ENCODE measurements around the gene C2CD2L. TPM values are rescaled to one million over a fixed set of nuclear protein-coding genes. Genes with fewer than 3 reads are reported as not detected.

Gene C2CD2L
- total and polyA plus RNA-seq, 2 of the 13 experiments (the other 11 are each of a cell fraction or from before 2014, with no cell fraction given) = 3.7 to 5.5 TPM

GRCh38 chr11:119121008-119121810, 14.1 kb downstream of the C2CD2L start, which contains the start of gene HINFP (continued):
- no peak for TF ChIP-seq ZNF207 (IDR thresholded peaks at IDR 0.05; ENCODE audit: borderline replicate concordance)
- TF ChIP-seq BRD4 (CRISPR knock-in tag; IDR thresholded peaks at IDR 0.05) = 0 out of 2 replicates have a peak, but pooled peaks have one; percentile 31
- TF ChIP-seq ZNF782 (CRISPR knock-in tag; IDR thresholded peaks at IDR 0.05; ENCODE audit: borderline replicate concordance) = no peak
- TF ChIP-seq JARID2 (CRISPR knock-in tag; IDR thresholded peaks at IDR 0.05; ENCODE audit: insufficient replicate concordance) = no peak
- TF ChIP-seq HMGXB4 (CRISPR knock-in tag; IDR thresholded peaks at IDR 0.05; ENCODE audit: borderline replicate concordance in 1 of 2, low read depth in 1 of 2) = peak; percentile 19 to 39; a peak in 2 of 4 replicates
- no peak for TF ChIP-seq SRSF4 (IDR thresholded peaks at IDR 0.05; ENCODE audit: low read depth, low read length, poor library complexity, severe bottlenecking)
- peak; percentile 94 for TF ChIP-seq GABPB1 (CRISPR knock-in tag; IDR thresholded peaks at IDR 0.05)
- no peak for TF ChIP-seq SYNCRIP (IDR thresholded peaks at IDR 0.05; ENCODE audit: insufficient read depth, low read depth, low read length)
- no peak for TF ChIP-seq ZHX1 (CRISPR knock-in tag; IDR thresholded peaks at IDR 0.05; ENCODE audit: low read depth)
- no peak for TF ChIP-seq ZFP41 (CRISPR knock-in tag; IDR thresholded peaks at IDR 0.05; ENCODE audit: borderline replicate concordance)
- TF ChIP-seq RBFOX2 (IDR thresholded peaks at IDR 0.05; ENCODE audit: low read depth, low read length) = peak; percentile 90
- TF ChIP-seq, protein P1, sequence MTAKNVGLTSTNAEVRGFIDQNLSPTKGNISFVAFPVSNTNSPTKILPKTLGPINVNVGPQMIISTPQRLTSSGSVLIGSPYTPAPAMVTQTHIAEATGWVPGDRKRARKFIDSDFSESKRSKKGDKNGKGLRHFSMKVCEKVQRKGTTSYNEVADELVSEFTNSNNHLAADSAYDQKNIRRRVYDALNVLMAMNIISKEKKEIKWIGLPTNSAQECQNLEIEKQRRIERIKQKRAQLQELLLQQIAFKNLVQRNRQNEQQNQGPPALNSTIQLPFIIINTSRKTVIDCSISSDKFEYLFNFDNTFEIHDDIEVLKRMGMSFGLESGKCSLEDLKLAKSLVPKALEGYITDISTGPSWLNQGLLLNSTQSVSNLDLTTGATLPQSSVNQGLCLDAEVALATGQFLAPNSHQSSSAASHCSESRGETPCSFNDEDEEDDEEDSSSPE (CRISPR knock-in tag; IDR thresholded peaks at IDR 0.05) = peak; percentile 82
- TF ChIP-seq, protein P2, sequence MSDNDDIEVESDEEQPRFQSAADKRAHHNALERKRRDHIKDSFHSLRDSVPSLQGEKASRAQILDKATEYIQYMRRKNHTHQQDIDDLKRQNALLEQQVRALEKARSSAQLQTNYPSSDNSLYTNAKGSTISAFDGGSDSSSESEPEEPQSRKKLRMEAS (IDR thresholded peaks at IDR 0.05) = peak; percentile 99
- TF ChIP-seq ZNF143 (CRISPR knock-in tag; IDR thresholded peaks at IDR 0.05) = peak; percentile 67; the same call in 1 of the 2 replicates
- no peak for TF ChIP-seq KDM4B (CRISPR knock-in tag; IDR thresholded peaks at IDR 0.05)
- TF ChIP-seq ARNT (IDR thresholded peaks at IDR 0.05) = no peak
- TF ChIP-seq ZNF33A (CRISPR knock-in tag; IDR thresholded peaks at IDR 0.05; ENCODE audit: borderline replicate concordance) = no peak
- TF ChIP-seq KDM5A (IDR thresholded peaks at IDR 0.05; ENCODE audit: borderline replicate concordance, low read length) = no peak; the same call in 1 of the 2 replicates
- TF ChIP-seq ATRX (CRISPR knock-in tag; IDR thresholded peaks at IDR 0.05; ENCODE audit: borderline replicate concordance) = no peak
- TF ChIP-seq ZNF431 (CRISPR knock-in tag; IDR thresholded peaks at IDR 0.05; ENCODE audit: borderline replicate concordance, low read depth) = no peak
- no peak for TF ChIP-seq HOXD1 (CRISPR knock-in tag; IDR thresholded peaks at IDR 0.05)
- no peak for TF ChIP-seq ZNF382 (CRISPR knock-in tag; IDR thresholded peaks at IDR 0.05; ENCODE audit: borderline replicate concordance)
- peak; percentile 69 for TF ChIP-seq HDAC1 (CRISPR knock-in tag; IDR thresholded peaks at IDR 0.05)
- no peak for TF ChIP-seq ZNF567 (CRISPR knock-in tag; IDR thresholded peaks at IDR 0.05; ENCODE audit: borderline replicate concordance)

Data from HepG2 (cell line).